Hippocampal formation (tissue), 2 donors: ENCODE results near the gene SLC29A3.

Source experiments
- DNase-seq, 2 donors: peaks; one replicate each; lab custom pipeline; 2025; lab: John Stamatoyannopoulos, UW

The SLC29A3 gene

GRCh38 chr10:71392791-71393781, 74.0 kb downstream of the SLC29A3 start:
- no peak for DNase-seq

- no peak for DNase-seq
These were observed 74.9 kb downstream of the SLC29A3 start for GRCh38 chr10:71393841-71394475.

- DNase-seq = no peak
These were observed 76.0 kb downstream of the SLC29A3 start for GRCh38 chr10:71394926-71395562.

- DNase-seq = no peak
These were observed 76.6 kb downstream of the SLC29A3 start for GRCh38 chr10:71395621-71396020.

- peak; percentile 17 to 36 for DNase-seq
These were observed 77.1 kb downstream of the SLC29A3 start for GRCh38 chr10:71396084-71396710.

GRCh38 chr10:71396711-71397295, 77.7 kb downstream of the SLC29A3 start, which contains the start of gene CDH23:
Gene CDH23 (plus strand): TSS chr10:71396920. CDS start chr10:71439832, 42,912 bp downstream.
- peak in 1 of 2 donors; percentile 1 for DNase-seq

GRCh38 chr10:71397296-71398212, 78.5 kb downstream of the SLC29A3 start:
- no peak for DNase-seq

- DNase-seq = no peak
These were observed 79.9 kb downstream of the SLC29A3 start for GRCh38 chr10:71398976-71399375.

- DNase-seq = no peak
These were observed 80.9 kb downstream of the SLC29A3 start for GRCh38 chr10:71399946-71400345.

- DNase-seq = no peak
These were observed 82.0 kb downstream of the SLC29A3 start for GRCh38 chr10:71401056-71401455.

GRCh38 chr10:71402005-71402404, 82.9 kb downstream of the SLC29A3 start:
- no peak for DNase-seq

GRCh38 chr10:71404503-71405295, 85.6 kb downstream of the SLC29A3 start:
- DNase-seq = no peak

- no peak for DNase-seq
These were observed 87.8 kb downstream of the SLC29A3 start for GRCh38 chr10:71406878-71407277.

GRCh38 chr10:71408436-71409225, 89.6 kb downstream of the SLC29A3 start:
- no peak for DNase-seq

GRCh38 chr10:71409516-71410104, 90.6 kb downstream of the SLC29A3 start:
- no peak for DNase-seq
